T-helper 2 cell treated with Interferon-gamma antibody and Interleukin-4, amounts not matched to agents 100 ng/mL and 5 ng/mL, for 36 hours (primary cell): ENCODE measurements around the gene SLC26A11. TPM values are rescaled to one million over a fixed set of nuclear protein-coding genes. Genes with fewer than 3 reads are reported as not detected.
"Not testable (repeated sequence)": the region's sequence is repeated elsewhere in the genome, so short reads cannot be mapped to it uniquely, and the experiment has no call there.

Experiments
- intact Hi-C: fragments of 100-400 bp; cut with micrococcal nuclease; formaldehyde crosslinking; loops from one replicate; pipeline ENCODE4 v1.15.1; 2023
- total RNA-seq: library from RNA; stranded (reverse); gene quantifications from 2 replicates; pipeline ENCODE4 v1.2.3, GENCODE V29; 2022

SLC26A11 gene
- total RNA-seq, 1 donor from 2014 or later: 10.2 TPM

DNA sequence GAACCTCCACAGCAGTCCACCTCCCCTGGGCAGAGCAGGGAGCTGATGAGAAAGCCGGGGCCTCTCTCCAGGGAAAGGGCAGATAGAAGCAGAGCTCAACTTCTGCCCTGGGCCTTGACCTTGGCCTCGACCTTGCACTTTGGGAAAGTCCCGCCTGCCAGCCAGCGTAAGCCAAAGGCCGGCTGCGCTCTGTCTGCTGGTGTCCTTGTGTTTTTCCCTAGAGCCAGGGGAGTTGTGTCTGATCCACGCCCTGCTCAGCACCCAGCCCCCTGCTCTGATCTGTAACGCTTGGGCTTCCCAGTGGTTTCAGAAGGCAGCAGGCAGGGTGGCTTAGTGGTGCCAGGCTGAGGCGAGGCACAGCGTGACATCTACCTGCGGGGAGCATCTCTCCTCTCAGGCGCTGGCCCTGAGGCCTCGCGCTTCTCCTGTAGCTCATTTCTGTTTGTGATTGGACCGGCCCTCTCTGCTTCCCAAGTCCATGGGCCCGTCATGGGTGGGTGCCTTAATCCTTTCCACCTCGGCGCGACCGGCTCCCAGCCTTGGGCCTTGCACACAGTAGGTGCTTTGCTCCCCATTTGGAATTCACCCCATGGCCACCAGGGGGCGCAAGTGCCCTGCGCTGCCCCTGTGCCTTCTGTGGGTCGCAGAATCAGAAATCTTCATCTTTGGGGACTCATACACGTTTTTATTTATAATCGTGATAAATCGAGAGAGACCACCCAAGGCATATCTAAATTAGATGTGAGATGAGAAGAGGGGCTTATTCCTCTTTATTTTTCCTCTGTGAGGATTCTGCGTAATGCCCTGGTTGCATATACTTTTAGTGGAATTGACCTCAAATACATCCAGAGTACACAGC, 24.3 kb upstream of the SLC26A11 start:
- intact Hi-C loops: loop anchor here (1.0 kb wide), 1 partner anchor 57 kb away; no protein-coding TSS in a partner anchor

DNA sequence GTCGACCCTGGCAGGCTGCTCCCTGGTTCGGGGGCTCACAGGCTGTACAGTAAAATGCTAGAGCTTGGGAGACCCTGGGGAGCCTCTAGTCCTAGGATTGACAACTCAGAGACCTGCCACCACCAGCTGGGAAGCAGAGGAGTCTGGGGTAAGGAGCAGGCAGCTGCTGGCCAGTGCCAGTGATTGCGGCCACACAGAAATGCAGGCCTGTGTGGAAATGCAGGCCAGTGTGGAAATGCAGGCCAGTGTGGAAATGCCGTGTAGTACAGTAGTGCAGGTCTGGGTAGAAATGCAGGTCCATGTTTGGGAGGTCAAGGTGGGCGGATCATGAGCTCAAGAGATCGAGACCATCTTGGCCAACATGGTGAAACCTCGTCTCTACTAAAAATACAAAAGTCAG, 23.6 kb upstream of the SLC26A11 start:
- intact Hi-C loops: loop anchor here (1.0 kb wide), 1 partner anchor 57 kb away; no protein-coding TSS in a partner anchor

DNA sequence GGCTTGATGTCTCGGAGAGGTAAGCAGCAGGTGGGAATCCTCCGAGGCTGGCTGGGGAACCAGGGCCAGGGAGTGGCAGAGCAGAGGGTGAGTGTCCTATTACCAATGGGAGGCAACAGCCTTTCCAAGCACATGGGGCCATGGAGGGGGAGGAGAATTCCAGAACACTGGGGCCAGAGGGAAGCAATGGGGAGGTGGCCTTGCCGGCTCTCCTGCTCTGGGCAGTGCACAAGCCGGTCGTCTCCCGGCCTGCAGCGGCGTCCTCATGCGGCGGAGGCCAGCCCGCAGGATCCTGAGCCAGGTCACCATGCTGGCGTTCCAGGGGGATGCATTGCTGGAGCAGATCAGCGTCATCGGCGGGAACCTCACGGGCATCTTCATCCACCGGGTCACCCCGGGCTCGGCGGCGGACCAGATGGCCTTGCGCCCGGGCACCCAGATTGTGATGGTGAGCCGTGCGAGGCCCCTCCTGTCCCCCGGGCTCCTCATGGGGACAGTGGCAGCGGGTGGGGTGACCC, 22.0 kb upstream of the SLC26A11 start:
- intact Hi-C loops: no loop called here

DNA sequence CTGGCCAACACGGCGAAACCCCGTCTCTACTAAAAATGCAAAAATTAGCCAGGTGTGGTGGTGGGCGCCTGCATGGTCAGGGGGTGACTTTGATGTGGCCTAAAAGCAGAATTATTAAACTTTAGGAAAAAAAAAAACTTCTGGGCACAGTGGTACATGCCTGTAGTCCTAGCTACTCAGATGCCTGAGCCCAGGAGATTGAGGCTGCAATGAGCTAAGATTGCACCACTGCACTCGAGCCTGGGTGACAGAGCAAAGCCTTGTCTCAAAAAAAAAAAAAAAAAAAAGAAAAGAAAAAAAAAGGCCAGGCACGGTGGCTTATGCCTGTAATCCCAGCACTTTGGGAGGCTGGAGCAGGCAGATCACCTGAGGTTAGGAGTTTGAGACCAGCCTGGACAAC, 20.9 kb upstream of the SLC26A11 start:
- intact Hi-C loops: not testable (repeated sequence)

DNA sequence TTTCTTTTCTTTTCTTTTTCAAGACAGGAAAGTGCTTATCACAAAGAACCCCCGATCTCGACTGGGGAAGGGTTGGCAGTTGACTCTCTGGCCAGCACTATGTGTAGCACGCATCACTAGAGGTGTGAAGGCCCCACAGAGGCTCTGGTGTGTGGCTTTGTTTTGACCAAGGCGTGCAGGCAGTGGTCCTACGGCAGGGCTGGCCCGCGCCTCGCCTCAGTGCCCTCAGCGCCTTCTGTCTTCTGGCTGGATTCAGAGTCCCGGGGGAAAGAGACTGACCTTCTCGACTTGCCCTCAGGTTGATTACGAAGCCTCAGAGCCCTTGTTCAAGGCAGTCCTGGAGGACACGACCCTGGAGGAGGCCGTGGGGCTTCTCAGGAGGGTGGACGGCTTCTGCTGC, 18.8 kb upstream of the SLC26A11 start:
- intact Hi-C loops: no loop called here

DNA sequence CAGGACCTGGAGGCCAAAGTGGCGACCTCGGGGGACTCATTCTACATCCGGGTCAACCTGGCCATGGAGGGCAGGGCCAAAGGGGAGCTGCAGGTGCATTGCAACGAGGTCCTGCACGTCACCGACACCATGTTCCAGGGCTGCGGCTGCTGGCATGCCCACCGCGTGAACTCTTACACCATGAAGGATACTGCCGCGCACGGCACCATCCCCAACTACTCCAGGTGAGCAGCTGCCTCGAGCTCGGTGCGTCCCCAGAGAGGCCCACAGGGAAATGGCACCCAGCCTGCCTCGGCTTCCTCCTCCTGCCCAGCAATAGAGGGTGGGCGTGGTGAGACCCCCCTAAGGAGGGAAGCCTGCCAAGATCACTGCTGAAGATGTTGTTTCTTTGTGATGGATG, 18.0 kb upstream of the SLC26A11 start:
- intact Hi-C loops: no loop called here

DNA sequence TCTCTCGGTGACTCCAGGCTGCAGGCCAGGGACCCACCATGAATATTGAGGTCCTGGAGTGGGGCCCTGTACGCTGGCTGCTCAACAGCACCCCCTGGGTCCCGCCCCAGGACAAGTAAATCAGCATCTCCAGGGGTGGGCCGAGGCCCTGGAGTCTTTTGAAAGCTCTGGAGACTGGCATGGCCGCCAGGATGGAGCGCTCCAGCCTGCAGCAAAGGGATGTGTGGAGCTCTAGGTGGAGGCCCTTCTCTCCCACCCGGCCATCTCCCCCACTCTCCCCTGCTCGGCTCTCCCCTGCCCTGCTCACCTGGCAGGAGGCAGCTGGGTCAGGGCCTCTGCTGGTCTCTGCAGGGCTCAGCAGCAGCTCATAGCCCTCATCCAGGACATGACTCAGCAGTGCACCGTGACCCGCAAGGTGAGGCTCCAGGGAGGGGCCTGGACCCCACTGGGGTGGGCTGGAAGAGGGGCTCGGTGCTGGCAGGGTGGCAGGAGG, 16.7 kb upstream of the SLC26A11 start:
- intact Hi-C loops: no loop called here

DNA sequence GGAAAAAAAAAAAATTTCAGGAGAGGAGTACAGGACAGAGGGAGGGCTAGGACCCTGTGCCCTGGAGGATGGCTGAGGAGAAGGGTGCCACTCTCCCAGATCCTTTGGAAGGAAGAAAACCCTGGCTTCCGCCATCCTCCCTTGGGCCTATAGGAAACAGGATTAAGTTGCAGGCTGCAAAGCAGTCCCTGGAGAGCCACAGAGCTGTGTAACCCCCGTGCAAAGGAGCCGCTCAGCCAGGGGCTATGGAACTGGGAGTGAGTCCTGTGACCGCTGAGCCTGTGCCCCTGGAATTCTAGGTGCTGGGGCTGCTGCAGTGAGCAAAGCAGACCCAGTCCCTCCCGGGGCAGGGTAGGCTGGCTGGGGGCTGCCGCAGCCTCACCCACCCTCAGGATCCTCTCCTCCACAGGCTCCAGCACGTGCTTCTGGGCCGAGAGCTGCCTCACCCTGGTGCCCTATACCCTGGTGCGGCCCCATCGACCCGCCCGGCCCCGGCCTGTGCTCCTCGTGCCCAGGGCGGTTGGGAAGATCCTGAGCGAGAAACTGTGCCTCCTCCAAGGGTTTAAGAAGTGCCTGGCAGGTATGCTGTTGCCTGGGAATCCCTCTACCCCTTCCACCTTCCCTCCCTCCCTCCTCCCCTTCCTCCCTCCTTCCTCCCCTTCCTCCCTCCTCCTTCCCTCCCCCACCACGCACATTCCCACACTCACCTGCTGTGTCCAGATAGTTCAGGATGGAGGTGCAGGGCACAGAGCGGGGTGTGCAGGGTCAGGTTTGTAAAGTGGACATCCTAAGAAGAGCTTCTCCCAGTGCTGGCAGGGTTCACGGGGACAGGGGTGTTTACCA, 15.4 kb upstream of the SLC26A11 start:
- intact Hi-C loops: no loop called here

DNA sequence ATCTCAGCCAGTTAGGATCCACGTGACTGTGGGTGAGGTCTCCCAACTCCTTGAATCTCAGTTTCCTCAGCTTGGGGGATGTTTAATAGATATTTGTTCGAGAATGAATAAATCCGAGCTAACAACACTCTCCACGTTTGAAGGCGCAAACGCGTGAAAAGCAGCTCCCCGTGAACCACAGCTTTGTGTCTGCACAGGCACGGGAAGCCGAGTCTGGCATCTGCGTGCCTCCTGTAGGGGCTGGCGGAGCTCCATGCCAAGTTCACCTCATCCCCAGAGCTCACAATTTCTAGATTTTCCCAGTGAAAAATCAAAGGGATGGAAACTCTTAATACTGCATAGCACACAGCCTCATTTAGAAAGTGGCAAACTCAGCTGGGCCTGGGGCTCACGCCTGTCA, 14.4 kb upstream of the SLC26A11 start:
- intact Hi-C loops: no loop called here

DNA sequence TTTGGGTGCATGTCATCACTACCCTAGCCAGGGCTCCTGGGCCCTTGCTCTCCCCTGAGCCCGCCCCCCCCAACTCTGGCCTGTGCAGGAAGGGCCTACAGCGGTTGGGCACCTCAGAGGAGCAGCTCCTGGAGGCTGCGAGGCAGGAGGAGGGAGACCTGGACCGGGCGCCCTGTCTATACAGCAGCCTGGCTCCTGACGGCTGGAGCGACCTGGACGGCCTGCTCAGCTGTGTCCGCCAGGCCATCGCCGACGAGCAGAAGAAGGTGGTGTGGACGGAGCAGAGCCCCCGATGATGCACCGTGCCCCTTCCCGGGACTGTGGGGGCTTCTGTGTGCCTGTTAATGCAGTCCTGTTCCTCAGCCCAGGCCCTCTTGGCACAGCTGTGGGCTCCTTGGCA, 12.2 kb upstream of the SLC26A11 start:
- intact Hi-C loops: no loop called here

DNA sequence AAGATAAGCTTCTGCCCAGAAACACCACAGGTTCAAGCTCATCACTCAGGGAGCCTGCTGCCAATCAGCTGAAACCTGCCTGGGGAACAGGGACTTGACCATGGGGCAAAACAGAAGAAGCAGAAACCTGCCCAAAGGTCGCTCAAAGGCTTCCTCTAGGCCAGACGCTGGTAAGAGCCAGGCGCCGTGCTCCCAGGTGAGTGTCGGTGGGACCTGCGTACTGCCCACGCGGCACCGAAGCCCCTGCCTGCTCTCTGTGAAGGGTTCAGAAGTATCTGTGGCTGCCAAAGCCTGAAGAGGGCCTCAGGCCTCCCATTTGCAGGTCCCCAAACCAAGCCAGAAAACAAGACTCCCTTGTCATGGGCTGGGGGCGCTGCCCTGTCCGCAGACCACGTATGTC, 10.5 kb upstream of the SLC26A11 start:
- intact Hi-C loops: no loop called here

DNA sequence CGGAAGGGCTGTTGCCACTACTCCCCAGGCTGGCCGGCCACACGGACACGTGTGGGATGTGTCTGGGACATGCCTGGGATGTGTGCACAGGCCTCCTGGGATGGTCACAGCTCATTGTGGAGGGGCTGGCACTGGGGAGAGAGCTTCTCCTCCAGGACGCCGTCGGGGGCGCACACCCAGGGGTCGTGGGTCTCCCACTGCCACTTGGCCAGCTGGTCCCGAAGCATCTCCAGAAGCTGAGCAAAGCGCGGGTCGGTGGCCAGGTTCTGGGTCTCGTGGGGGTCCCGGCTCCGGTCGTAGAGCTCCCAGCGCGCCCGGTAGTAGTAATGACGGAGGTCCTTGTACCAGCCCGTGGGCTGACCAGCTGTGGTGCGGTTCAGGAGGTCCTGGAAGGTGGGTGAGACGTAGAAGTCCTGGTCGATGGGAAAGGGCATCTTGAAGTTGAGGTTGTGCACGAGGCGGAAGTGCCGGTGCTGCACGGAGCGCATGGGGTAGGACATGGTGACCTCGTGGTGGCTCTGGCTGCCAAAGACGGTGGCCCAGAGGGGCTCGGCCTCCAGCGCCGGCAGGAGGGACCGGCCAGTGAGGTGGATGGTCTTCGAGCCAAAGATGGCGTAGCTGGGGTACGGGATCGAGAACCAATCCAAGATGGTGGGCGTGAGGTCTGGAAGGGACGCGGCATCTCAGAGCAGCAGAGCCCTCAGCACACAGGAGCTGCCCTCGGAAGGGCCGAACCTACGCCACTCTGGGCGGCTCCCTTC, 9.7 kb upstream of the SLC26A11 start:
- intact Hi-C loops: no loop called here

DNA sequence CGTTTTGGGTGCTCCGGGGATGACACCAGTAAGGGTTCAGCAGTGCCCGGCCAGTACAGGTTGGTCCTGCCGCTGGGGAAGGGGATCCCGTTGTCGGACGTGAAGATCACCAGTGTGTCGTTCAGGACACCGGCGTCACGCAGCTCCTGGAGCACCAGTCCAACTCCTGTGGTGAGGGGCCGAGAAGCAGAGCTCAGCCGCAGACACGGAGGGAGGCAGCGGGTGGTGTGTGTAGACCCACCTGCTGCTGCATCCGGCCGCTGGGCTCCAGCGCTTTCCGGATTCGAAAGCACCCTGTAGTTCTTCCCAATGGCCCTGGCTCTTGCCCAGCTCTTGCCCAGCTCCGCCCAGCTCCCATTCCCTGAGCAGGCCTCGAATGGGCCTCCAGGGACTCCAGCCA, 8.1 kb upstream of the SLC26A11 start:
- intact Hi-C loops: no loop called here

DNA sequence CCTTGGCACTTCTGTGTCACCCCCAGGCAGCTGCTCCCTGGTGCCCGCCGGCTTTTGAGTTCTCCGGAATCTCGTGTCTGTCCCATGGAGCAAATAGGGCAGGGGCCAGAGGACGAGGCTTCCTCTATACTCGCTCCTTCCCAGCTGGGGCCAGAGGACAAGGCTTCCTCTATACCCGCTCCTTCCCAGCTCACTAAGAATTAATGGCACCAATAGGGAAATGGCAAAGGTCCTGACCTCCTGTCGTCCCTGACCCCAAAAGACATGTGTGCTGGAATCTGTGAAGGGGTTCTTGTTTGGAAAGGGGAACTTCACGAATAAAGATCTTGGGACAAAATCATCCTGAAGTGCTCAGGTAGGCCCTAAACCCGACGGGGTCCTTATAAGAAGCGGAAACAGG, 7.7 kb upstream of the SLC26A11 start:
- intact Hi-C loops: no loop called here

DNA sequence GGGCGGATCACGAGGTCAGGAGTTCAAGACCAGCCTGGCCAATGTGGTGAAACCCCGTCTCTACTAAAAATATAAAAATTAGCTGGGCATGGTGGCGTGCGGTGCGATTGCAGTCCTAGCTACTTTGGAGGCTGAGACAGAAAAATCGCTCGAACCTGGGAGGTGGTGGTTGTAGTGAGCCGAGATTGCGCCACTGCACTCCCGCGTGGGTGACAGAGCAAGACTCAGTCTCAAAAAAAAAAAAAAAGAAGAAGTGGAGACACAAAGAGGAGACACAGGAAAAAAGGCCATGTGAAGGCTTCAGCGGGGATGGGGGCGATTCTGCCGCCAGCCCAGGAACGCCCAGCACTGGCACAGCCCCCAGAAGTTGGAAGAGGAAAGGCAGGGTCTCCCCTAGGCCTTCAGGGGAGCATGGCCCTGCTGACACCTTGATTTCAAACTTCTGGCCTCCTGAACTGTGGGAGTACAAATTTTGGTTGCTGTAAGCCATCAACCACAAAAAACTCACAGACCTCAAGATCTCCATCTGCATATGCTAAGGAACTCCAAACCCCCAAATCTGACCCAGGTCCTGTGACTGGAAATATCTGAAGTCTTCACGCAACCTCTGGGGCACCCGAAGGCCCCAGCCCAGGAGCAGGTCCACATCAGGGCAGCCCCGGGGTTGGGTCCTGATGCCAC, 7.1 kb upstream of the SLC26A11 start:
- intact Hi-C loops: no loop called here

DNA sequence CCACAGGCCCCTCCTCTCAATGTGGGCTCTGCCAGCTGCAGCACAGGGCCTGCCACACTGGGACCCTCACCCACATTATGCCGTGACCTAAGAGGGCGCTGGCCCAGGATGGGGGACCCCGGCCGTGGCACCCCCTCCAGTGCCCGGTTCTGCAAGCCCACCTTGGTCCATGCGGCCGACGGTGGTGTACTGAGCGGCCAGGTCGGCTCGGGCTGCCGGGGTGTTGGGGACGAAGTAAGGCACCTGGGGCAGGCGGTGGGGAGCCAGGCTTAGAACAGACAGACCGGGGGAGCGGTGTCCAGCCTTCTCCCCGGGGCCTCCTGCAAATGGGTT, 6.6 kb upstream of the SLC26A11 start:
- intact Hi-C loops: no loop called here

DNA sequence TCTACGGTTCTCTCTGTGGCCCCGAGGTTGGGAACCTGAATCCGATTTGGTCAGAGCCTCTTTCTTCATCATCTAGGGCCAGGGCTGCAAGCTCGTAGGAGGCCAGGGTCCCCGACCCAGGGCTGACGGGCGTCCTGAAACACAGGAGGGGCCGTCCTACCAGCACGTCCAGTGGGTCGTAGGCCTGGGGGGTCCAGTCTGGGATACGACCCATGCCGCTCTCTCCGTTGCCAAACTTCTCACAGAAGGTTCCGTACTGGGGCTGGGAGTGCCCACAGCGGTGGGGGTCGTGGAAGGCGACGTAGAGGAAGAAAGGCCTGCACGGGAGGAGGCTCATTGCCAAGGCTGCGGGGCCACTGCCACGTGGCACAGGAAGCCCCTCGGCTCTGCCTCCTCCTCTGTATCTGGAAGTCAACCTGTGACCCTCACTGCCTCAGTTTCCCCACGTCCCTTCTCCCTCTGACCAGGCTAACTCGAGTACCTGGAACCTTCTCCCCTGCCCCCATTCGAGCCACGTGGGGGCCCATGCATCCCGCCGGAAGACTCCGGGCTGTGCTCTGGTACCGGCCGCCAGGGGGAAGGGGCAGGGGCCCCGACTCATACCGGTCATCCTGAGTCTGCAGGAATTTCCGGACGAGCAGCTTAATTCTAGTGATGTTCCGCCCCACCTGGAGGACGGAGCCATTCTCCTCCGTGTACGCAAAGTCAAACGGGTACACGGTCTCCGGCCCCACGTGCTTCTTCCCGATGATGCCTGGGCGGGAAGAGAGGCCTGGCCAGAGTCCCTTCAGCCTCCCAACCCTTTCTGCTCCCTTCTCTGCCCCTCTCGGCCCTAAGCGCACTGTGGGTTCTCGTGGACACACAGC, 6.0 kb upstream of the SLC26A11 start:
- intact Hi-C loops: no loop called here

DNA sequence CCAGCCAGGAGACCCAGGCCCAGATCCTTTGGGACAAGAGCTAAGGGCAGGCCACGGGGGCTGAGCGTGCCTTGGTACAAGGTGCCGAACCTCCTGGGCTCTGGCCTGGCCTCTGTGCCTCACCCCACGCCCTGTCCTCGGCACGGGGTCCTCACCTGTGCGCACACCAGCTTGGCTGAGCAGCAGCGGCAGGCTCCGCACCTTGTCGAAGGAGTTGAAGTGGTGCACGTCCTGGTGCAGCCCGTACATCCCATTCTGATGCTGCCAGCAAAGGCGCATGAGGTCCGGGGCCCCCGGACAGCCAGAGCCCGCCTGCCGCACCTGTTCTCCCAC, 5.4 kb upstream of the SLC26A11 start:
- intact Hi-C loops: no loop called here

DNA sequence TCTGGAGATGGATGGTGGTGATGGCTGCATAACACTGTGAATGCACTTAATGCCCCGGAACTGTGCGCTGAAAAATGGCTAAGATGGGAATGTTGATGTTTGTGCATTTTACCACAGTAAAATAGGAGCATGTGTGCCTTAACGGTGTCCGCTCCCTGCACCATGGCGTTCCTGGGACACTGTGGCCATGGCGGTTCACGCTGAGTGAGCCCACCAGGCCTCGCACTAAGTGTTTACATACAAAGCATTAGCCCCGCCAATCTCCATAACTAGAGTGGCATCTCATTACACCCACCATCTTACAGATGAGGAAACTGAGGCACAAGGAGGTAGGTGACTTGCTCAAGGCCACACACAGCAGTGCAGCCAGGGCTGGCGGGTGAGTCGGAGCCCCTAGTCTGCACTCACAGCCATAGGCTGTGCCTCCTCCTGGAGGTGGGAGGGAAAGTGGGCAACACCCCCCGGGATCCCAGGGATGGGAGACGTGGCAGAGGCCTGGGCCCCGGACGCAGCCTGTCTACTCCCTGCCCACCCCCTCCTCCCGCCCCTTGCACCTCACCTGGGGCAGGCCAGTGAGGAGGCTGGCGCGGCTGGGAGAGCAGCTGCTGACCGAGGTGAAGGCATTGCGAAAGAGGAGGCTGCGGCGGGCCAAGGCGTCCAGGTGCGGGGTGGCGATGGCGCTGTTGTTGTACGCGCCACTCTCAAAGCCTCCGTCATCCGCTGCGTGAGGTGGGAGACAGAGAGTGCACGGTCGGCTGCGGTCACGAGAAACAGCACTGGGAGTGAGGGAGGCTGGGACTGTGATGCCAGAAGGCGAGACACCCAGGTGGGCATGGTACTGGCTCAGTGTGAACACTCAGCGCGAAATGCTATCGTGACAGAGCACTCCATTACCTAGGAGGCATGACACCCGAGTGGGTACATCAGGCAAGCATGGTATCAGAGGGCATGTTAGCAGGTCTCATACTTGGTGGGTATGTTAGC, 3.5 kb upstream of the SLC26A11 start:
- intact Hi-C loops: no loop called here
